GM21526 (cell line): ENCODE results near the gene CD40LG.
A peak's percentile ranks its signal among the peaks of the same experiment; 100 is the strongest.

ENCODE experiments used
- ATAC-seq: cut with Tn5 transposase; IDR thresholded peaks from one replicate; pipeline ENCODE4 v1.9.1; 2021; ENCODE audit warnings: moderate library complexity; ENCODE audit not compliant: unreplicated experiment, low FRiP score

The CD40LG gene

GRCh38 chrX:136647677-136648360, at the start of gene CD40LG:
Gene CD40LG (plus strand): TSS chrX:136648158. CDS start chrX:136648249, 91 bp downstream.
- ATAC-seq, result no peak

DNA sequence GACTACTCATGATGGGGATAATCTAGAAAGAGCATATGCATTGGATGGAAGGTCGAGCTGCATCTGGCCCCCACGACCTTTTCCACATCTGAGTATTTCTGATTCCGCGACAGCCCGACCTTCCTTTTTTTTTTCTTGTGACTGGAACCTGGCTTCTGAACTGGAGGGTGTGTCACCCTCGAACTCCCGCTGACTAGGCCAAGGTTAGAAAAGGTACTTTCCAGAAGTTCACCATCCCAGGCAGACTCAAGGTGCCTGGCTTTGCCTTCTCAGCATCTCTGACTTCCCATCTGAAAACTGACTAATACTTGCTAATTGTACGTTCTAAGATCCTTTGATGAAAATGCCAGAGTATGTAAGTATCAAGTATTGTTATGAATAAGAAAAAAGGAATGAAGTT, 49.3 kb upstream of the CD40LG start:
- ATAC-seq, result no peak

- ATAC-seq, result no peak
Measured at GRCh38 chrX:136600059-136600458, 47.9 kb upstream of the CD40LG start.

GRCh38 chrX:136607236-136607635, 40.7 kb upstream of the CD40LG start:
- ATAC-seq, result no peak

DNA sequence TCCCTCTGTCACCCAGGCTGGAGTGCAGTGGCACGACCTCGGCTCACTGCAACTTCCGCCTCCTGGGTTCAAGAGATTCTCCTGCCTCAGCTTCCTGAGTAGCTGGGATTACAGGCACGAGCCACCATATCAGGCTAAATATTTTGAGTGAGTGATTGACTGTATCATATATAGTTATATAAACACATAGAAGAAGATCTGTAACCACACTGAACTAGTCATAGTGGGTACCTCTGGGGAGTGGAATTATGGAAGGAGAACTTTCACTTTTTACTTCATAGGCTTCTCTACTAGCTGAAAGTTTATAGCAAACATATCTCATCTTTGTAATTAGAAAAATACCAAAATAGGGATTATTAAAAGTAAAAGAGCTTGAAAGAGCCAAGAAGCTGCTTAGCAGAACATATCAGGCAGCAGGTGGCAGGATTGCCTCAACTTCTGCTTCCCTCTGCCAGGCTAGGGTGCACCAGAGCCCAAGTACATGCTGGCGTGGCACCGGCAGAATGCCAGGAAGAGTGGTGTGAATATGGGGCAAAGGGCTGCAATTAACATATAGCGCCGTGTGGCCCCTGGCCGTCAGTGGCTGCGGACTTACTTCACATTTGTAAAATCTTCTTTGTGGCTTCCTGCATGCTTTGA, 39.5 kb upstream of the CD40LG start:
- no peak for ATAC-seq

- peak; percentile 89 for ATAC-seq
Measured at GRCh38 chrX:136616987-136617685, 30.8 kb upstream of the CD40LG start.

DNA sequence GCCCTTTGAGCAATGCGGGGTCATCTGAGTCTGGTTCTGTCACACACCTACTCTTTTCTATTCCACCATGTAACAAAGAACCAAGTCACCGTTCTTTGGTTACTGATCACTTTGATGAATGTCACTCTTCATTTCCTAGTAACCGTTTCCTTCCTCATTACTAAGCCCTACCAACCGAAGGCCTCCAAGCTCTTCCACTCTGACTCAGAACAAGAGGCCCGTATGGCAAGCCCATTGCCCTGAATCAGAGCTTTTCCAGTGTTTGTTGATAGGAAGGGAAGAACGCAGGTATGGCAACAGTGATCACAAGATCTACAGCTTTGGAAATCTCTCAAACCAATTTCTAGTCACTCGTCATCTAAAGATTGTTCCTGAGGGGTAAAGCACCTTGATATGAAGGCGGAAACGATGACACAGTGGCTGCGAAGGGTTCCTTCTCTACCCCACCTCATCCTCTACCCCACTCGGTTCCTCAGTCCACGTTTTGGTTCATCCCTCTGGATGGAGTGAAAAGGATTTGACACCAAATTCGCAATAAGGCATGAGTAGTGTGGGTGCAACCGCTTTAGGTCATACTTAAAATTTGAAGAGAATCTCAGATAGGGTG, 28.0 kb upstream of the CD40LG start:
- ATAC-seq, result no peak

- no peak for ATAC-seq
Measured at GRCh38 chrX:136620780-136621179, 27.2 kb upstream of the CD40LG start.

DNA sequence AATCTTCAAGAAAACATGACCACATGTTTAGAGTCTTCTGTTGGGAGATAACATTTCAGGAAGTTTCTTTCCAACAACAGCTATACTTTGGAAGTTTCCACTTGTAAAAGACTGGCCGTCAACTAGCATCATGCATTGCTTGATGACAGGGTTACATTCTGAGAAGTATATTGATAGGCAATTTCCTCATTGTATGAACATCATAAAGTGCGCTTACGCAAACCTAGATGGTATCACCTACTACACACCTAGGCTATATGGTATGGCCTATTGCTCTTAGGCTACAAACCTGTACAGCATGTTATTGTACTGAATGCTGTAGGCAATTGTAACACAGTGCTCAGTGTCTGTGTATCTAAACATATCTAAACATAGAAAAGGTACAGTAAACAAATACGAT, 25.4 kb upstream of the CD40LG start:
- ATAC-seq, result no peak

DNA sequence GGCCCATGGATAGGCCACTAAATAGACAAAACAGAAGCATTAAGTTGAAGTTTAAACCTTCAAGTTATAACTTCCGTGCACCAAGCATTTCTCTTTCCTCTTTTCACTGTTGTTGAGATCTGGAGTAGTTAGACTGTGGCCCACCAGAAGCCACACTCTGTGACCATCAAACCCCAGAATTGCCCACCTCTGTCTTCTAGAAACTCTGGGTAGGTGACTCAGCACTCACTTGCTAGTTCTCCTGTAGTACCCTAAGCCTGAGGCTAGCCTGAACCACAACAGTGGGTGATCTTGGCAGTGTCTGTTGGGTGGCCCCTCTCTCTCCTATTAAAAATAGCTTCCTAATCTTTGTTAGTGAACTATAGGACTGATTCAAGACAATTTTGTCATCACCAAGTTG, 24.6 kb upstream of the CD40LG start:
- ATAC-seq, result no peak

DNA sequence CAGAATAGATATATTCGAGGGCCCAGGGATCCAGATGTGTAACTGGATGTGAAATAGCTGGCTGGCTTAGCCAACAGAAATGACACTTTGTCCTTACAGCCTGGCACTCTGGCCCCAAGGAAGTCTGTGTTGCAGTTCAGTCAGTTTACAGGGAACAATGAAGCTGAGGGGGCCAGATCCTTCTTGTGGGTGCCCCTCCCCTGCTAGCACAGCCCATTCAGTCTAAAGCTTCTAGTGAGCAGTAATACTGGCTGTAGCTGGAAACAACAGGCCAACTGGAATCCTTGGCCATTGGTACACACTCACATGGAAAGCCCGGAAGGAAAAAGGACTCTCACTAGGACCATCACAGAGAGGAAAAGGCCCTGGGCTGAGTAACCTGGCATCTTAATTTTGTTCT, 22.7 kb upstream of the CD40LG start:
- ATAC-seq, result no peak

- ATAC-seq, result no peak
Measured at GRCh38 chrX:136626237-136626636, 21.7 kb upstream of the CD40LG start.

DNA sequence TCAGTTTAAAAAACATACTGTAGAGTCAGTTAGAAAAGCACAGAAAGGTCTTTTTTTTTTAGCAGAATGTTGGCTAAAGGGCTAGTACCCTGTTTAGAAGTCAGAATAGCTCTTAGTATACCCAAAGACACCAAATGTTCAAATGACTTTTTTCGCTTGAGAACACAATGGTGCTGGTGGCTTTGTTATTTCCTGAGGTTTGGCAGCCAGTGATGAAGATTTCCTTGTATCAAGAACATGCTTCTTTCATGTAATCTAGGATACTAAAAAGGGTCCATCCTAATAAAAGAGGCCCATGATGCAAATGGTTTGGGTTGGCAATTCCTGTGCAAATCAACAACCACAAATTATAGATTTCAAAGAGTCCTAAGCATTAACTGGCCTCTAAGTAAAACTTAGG, 21.1 kb upstream of the CD40LG start:
- ATAC-seq, result no peak

DNA sequence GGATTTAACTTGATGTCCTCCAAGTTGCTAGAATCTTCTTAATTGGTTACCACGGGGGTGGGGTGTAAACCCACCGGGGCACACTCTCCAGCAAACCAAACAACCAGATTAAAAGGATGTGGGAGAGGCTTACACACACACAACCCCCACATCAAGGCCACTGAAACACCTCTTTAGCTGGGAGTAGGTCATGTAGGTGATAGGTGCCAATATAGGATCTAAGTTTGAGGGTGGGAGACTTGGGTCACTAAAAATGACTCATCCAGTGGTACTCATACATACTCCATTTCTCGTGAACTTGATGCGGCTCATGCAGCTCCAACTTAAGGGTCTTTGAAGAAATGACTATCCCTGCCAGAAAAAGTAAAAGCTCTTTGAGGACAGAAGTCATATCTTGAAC, 20.5 kb upstream of the CD40LG start:
- no peak for ATAC-seq

- ATAC-seq, result no peak
Measured at GRCh38 chrX:136629084-136629750, 18.7 kb upstream of the CD40LG start.

DNA sequence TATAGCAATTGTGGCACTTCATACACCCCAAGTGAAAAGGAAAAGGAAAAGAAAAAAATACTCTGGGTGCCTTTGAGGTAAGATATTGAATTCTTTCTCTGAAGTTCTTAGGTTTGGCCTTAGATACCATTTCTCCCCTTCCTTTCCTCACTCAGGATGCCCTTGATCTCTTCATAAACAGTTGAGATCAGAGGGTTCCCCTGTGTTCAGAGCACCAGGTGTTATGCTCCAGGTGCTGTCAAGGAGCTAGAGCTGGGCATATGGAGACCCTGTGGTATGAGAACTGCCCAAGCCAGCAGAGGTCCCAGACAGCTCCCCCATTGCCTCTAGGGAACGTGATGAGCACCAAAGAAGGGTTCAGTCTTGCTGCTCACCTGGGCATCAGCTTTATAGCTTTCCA, 17.1 kb upstream of the CD40LG start:
- no peak for ATAC-seq

DNA sequence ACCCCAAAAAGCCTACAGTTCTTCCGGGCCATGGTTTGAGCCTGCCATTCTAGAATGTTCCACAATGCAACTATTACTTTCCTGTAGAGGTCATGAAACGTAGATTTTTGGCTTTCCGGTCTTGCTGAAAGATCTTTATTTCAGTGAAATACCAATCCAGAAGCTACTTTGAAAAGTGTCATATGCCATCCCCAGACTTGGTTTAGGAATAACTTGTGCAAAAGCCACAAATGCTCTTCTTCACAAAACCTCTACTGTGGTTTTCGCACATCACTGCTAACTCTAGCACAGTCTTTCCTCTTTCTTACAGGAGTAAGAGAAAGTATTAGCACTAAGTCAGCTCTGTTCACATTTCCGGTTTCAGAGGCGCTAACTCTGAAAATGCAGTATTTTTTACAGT, 12.7 kb upstream of the CD40LG start:
- ATAC-seq, result no peak

- ATAC-seq, result no peak
Measured at GRCh38 chrX:136636121-136636520, 11.8 kb upstream of the CD40LG start.

DNA sequence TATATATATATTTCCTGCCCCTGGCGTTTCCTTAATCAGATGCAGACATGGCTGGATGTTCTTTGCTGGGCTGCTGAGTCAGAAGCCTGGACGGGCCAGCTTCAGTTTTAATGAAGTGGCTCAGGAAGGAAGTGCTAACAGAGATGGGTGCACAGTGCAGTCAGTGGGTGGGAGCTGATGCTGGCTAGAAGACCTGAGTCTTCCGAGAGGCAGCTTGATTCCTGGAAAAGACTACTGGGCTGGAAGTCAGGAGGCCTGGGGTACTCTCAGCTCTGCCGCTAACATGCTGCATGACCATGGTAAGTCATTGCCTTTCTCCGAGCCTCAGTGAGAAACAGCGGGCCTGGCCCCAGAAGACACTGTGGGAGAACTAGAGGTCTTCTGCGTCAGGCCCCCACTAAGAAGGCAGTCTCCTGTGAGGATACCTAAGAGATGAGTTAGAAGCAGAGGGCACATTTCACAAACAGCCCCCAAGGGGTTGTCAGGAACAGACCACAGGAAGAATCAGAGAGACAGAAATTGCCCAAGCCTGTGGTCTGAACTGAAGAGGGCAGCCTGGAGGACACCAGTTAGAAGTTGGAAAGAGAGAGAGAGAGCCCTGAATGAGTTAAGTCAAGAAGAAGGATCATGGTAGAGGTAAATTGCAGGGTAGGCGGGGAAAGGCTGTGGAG, 8.3 kb upstream of the CD40LG start:
- no peak for ATAC-seq

- ATAC-seq, result no peak
Measured at GRCh38 chrX:136643243-136643642, 4.7 kb upstream of the CD40LG start.
